DMS114 treated with DMSO at 0.1 percent for 48 hours (cell line): ENCODE data around the gene RECQL5.
A peak's percentile ranks its signal among the peaks of the same experiment; 100 is the strongest.

Experiments
- DNase-seq: peaks from one replicate; lab custom pipeline; 2025; ENCODE audit not compliant: unreplicated experiment; lab: John Stamatoyannopoulos, UW

The RECQL5 gene

GRCh38 chr17:75634754-75635609, 32.0 kb downstream of the RECQL5 start:
- DNase-seq = no peak

GRCh38 chr17:75634376-75634740, 32.6 kb downstream of the RECQL5 start:
- DNase-seq = no peak

DNA sequence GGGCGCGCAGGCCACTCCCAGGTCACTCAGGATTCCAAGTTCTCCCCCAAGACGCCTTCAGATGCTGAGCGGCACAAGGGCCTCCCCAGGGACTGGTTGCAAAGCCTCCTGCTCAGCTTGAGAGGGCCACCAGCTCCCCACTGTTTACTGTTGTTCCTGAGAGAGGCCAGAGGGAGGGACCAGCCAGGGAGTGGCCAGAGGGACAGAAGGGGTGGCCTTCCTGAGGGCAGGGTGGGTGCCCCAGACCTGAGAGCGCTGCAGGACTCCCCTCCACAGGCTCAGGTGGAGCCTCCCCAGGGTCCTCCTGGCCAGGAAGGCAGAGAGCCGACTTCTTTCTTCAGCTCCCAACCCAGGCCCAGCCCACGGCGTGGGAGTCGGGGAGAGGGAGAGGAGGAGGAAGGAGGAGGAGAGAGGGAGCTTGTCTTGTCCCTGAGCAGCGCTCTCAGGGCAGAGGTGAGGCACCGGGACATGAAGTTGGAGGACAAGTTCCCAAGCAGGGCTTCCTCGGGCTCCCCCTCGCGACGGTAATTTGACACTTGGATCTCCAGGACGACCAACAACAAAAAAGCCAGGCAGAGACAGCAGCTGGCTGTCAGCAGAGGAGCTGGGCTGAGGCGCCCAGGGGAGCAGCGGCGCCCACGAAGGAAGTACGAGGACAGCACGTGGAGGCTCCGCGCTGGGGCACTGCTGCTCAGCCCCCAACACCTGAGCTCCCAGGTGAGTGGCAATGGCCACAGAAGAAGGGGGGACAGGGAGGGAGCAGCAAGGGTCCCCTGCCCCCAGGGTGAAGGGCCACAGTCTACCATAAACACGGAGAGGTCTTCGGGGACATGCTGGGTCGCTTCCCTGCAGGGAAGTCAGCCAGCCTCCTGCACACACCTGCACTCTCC, 33.2 kb downstream of the RECQL5 start:
- peak; percentile 57 for DNase-seq

- DNase-seq = peak; percentile 23
Measured at GRCh38 chr17:75632863-75633485, 34.0 kb downstream of the RECQL5 start, which contains the start of gene SMIM5. Gene SMIM5 (plus strand): TSS chr17:75633434. CDS start chr17:75640202, 6,768 bp downstream.

GRCh38 chr17:75632428-75632827, 34.5 kb downstream of the RECQL5 start:
- DNase-seq = no peak

DNA sequence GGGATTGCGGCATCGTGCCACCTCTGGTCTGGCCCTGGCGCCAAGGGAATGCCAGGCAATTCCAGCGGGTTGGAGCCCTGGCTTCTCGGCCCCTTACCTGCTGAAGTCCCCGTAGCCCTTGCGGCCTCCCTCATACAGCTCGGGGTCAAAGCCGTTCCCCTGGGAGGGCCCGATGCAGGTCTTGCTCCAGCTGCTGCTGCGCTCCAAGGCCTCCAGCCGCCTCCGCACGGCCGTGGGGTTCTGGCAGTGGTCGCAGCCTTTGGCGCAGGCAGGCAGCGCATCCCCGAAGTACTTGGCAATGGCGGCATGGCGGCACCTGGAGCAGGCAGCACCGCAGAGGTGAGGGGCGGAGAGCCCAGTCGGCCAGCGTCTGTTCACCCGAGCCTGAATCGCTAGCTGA, 35.6 kb downstream of the RECQL5 start:
- no peak for DNase-seq

GRCh38 chr17:75630071-75630917, 36.7 kb downstream of the RECQL5 start:
- no peak for DNase-seq

DNA sequence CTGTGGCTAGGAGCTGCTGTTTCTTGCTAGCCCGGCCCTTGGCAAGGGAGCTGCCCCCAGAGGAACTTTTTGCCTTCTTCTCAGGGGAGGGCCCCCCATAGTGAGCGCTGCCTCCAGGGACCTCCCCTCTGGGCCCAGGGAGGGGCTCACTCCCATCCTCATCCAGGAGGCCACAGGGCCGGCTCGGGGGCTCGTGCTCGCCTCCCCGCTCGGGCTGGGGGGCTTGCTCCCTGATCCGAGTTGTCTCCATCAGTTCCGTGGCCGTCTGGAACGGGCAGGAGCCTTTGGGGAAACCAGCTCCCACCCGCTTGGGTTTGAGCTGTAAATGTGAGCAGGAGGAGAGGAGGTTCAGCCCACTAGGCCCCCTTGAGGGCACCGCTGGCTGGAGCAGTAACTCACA, 37.8 kb downstream of the RECQL5 start:
- no peak for DNase-seq

DNA sequence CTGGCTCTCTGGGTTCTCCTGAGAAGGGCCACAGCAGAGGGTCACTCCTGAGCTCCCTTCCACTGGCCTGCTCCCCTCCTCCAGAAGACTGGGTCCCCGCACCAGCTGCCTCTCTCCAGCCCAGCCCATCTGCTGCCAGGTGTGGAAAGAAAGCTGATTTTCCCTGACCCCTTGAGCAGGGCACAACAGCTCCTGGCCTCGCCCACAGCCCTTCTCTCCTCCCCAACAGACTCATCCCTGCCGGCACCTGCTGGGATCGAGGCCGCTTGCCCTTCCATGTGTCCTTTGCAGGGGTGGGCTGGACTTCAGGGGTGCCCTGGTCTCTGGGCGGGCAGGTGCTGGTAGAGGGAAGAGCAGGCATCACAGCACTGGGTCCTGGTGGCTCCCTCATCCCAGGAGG, 38.5 kb downstream of the RECQL5 start:
- no peak for DNase-seq

- no peak for DNase-seq
Measured at GRCh38 chr17:75627094-75627493, 39.9 kb downstream of the RECQL5 start.

DNA sequence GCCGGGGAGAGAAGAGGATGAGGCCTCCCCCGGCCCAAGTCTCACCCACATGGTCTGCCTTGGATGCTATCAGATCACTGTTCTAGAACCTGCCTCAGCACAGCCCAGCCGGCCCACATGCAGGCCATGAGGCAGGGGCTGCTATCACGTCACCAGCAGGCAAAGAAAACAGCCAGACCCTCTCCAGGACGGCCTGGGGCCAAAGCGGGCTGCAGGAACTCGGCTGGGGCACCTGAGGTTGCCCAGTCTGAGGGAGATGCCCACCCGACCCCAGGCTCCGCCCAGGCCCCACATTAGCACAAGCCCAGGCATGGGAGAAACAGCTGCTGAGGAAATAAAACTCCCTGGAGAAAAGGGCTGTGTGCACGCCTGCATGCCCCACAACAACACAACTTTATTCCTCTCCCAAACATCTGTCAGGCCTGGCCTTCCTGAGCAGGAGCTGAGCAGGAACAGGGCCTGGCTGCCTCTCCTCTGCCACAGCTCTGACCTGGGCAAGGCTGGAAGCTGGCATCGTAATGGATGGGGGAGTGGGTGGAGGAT, 40.4 kb downstream of the RECQL5 start:
- no peak for DNase-seq

DNA sequence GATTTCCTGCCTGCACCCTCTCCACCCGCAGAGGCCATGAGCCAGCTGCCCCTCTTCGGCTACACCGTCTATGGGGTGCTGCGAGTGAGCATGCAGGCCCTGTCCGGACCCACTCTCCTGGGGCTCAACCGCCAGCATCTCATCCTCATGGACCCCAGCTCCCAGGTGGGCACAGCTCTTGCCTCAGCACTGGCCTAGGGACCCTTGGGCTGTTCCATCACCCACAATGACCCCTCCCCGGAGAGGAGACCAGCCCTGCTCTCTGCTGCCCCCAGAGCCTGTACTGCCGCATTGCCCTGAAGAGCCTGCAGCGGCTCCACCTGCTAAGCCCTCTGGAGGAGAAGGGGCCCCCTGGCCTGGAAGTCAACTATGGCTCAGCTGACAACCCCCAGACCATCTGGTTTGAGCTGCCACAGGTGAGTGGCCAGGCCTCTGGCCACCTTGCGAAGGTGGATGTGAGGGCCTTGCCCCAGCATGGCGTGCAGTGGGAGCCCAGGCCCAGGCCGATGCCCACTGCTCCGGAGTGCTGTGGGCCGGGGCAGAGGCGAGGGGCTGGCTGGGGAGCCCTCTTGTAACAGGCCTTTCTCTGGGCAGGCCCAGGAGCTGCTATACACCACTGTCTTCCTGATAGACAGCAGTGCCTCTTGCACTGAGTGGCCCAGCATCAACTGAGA, 41.0 kb downstream of the RECQL5 start:
- DNase-seq = no peak

DNA sequence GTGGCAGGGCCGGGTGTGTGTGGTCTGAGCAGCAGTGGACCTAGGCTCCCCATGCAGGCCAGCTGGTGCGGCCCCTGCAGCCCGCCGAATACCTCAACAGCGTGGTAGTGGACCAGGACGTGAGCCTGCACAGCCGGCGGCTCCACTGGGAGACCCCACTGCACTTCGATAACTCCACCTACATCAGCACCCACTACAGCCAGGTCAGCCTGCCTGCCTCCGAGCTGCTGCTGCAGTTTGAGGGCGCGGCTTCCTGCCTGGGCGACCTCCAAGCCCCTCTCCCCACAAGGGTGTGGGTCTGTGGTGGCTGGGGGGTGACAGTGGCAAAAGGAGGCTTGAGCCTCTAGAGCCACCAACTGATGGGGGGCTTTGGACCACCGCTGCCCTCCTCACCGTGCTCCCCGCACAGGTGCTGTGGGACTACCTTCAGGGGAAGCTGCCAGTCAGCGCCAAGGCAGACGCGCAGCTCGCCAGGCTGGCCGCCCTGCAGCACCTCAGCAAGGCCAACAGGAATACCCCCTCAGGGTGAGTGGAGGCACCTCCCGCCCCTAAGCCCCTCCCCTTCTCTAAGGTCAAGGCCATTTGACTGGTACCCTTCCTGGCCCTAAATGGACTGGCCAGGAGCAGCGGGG, 42.1 kb downstream of the RECQL5 start:
- no peak for DNase-seq

GRCh38 chr17:75624021-75624420, 42.9 kb downstream of the RECQL5 start:
- no peak for DNase-seq

- DNase-seq = no peak
Measured at GRCh38 chr17:75623386-75623785, 43.6 kb downstream of the RECQL5 start.

- no peak for DNase-seq
Measured at GRCh38 chr17:75622771-75623273, 44.1 kb downstream of the RECQL5 start.

DNA sequence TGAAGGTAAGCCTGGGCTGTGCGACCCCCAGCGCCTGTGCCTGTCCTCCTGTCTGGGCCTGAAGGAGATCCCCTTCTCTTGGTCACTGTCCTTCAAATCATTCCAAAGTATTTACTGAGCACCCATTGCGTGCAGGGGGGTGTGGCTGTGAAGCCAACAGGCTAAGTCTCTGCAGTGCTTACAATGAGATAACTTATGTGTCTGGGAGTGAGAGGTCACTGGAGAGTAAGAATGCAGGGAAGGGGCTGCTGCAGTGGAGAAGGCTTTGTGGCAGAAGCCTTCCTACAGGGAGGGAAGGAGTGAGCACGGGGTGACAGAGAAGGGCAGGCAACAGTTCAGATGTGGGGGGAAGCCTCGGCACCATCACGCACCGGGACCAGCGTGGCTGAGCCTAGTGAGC, 44.9 kb downstream of the RECQL5 start:
- DNase-seq = no peak

GRCh38 chr17:75621489-75621888, 45.5 kb downstream of the RECQL5 start:
- no peak for DNase-seq
